GM10248 (cell line): Measurements from ENCODE around the gene KLK10.

Experiments
- CTCF ChIA-PET: fragments of 300-600 bp; sonication (Branson Sonifier 250); formaldehyde crosslinking; extraction: SDS; loops from one replicate; lab custom pipeline; 2021; ENCODE audit warnings: antibody characterized with exemption; lab: Yijun Ruan, JAX
- POLR2A ChIA-PET: fragments of 350-650 bp; sonication (Branson Sonifier 250); formaldehyde crosslinking; extraction: SDS; loops from one replicate; lab custom pipeline; 2020; ENCODE audit warnings: antibody characterized with exemption; lab: Yijun Ruan, JAX
- DNase-seq: peaks from one replicate; pipeline ENCODE4 v3.0.0; 2012; ENCODE audit errors: extremely low spot score
- CTCF ChIP-seq: IDR thresholded peaks from 2 replicates; pipeline ENCODE4 v1.5.1; 2012; ENCODE audit warnings: mild to moderate bottlenecking, low read depth; ENCODE audit errors: extremely low read depth, missing control alignments, control extremely low read depth

KLK10 gene

GRCh38 chr19:51060336-51060735 lies 40.8 kb upstream of the KLK10 start:
- CTCF ChIA-PET = no interaction called here
- TF ChIP-seq CTCF = no peak
- DNase-seq = no peak

GRCh38 chr19:51059715-51060114 lies 40.2 kb upstream of the KLK10 start:
- no peak for DNase-seq
- no peak for TF ChIP-seq CTCF
- ChIA-PET CTCF (no interaction called here), POLR2A (no interaction called here)

More at GRCh38 chr19:51060336-51060735, 40.8 kb upstream of the KLK10 start:
- POLR2A ChIA-PET = no interaction called here

- TF ChIP-seq CTCF = no peak
- POLR2A ChIA-PET = no interaction called here
- no peak for DNase-seq
- CTCF ChIA-PET = no interaction called here
Observed at GRCh38 chr19:51055866-51056265, 36.4 kb upstream of the KLK10 start.

- TF ChIP-seq CTCF = no peak
- no peak for DNase-seq
- CTCF ChIA-PET = no interaction called here
- POLR2A ChIA-PET = no interaction called here
Observed at GRCh38 chr19:51047031-51047335, 27.5 kb upstream of the KLK10 start.

- POLR2A ChIA-PET = no interaction called here
- CTCF ChIA-PET = interaction anchor here (1.2 kb wide), 1 partner anchor 23 kb away, joined by 5 read pairs; no protein-coding TSS in a partner anchor
- no peak for TF ChIP-seq CTCF
- DNase-seq = no peak
Observed at GRCh38 chr19:51044327-51044726, 24.8 kb upstream of the KLK10 start.

GRCh38 chr19:51043497-51043896 lies 24.0 kb upstream of the KLK10 start:
- TF ChIP-seq CTCF = no peak
- DNase-seq = no peak
- ChIA-PET CTCF (interaction anchor here (1.2 kb wide), 1 partner anchor 22 kb away, joined by 5 read pairs; no protein-coding TSS in a partner anchor), POLR2A (no interaction called here)

- POLR2A ChIA-PET = no interaction called here
- CTCF ChIA-PET = no interaction called here
- no peak for DNase-seq
- TF ChIP-seq CTCF = no peak
Observed at GRCh38 chr19:51040151-51040550, 20.6 kb upstream of the KLK10 start.
